ENCODE results near the gene NEGR1. TPM values are rescaled to one million over a fixed set of nuclear protein-coding genes. Genes with fewer than 3 reads are reported as not detected.

The NEGR1 gene
- total RNA-seq, 1 experiment from 2014 or later = 19.2 TPM

DNA sequence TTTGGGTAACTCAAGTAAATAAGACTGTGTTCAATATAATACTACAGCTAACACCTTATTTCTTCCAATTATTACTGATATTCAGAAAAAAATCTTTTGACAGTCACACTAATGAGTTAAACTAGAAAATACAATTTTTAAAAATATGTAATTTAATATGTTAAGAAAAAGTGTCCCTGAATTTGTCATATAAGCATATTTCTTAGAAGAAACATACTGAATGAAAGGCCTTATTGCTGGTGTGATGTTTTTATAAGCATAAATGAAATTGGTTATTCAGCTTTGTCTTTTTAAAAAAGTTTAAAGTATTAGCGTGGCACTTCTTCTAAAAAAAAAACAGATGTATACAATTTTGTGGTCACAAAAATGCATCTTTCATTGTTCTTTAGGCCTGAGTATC, 267.3 kb downstream of the NEGR1 start:
- TF ChIP-seq, protein P1, sequence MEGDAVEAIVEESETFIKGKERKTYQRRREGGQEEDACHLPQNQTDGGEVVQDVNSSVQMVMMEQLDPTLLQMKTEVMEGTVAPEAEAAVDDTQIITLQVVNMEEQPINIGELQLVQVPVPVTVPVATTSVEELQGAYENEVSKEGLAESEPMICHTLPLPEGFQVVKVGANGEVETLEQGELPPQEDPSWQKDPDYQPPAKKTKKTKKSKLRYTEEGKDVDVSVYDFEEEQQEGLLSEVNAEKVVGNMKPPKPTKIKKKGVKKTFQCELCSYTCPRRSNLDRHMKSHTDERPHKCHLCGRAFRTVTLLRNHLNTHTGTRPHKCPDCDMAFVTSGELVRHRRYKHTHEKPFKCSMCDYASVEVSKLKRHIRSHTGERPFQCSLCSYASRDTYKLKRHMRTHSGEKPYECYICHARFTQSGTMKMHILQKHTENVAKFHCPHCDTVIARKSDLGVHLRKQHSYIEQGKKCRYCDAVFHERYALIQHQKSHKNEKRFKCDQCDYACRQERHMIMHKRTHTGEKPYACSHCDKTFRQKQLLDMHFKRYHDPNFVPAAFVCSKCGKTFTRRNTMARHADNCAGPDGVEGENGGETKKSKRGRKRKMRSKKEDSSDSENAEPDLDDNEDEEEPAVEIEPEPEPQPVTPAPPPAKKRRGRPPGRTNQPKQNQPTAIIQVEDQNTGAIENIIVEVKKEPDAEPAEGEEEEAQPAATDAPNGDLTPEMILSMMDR (IDR thresholded peaks at IDR 0.05; ENCODE audit: unreplicated experiment) = no peak
- Mint-ChIP-seq H3K27me3 (ENCODE audit: unreplicated experiment) (no peaks in the 10 kb centered on the region), H3K9me3 (ENCODE audit: low read depth, unreplicated experiment) (peaks cover 2% of the 10 kb centered on the region), H3K27ac (ENCODE audit: unreplicated experiment) (no peak overlapping the region), H3K4me1 (ENCODE audit: low read depth, unreplicated experiment) (no peaks in the 10 kb centered on the region), H3K36me3 (ENCODE audit: insufficient read depth, unreplicated experiment) (no peaks in the 10 kb centered on the region), H3K4me3 (ENCODE audit: low read depth, unreplicated experiment) (no peak overlapping the region)
- BruUV-seq (replicated peaks) = no TSS peak
- no peak for DNase-seq
- intact Hi-C loops (cut with micrococcal nuclease; ENCODE audit: unreplicated experiment) = no loop called here
- CTCF ChIA-PET = no interaction called here

DNA sequence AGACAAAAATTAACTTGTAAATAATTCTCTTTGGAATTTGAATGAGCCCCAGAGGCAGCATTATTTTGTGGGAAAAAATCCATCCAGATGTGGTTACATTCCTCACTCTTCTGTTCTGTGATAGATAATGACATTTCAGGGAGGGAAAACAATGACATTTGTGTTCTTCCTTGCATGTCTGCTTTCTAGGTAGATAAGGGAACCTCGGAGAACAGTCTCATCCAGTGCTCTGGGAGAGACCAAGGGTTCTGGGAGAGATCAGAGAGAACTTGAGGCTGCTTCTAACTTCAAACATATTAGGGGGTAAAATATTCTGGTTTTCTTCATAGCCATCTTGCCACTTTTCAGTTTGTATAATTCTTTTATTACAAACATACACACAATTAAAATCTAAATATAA, 269.2 kb downstream of the NEGR1 start:
- CTCF ChIA-PET = no interaction called here
- DNase-seq = no peak
- intact Hi-C loops (cut with micrococcal nuclease; ENCODE audit: unreplicated experiment) = no loop called here
- Mint-ChIP-seq H3K4me1 (ENCODE audit: low read depth, unreplicated experiment) (no peaks in the 10 kb centered on the region), H3K9me3 (ENCODE audit: low read depth, unreplicated experiment) (peaks cover 2% of the 10 kb centered on the region), H3K27me3 (ENCODE audit: unreplicated experiment) (no peaks in the 10 kb centered on the region), H3K4me3 (ENCODE audit: low read depth, unreplicated experiment) (no peak overlapping the region), H3K27ac (ENCODE audit: unreplicated experiment) (no peak overlapping the region), H3K36me3 (ENCODE audit: insufficient read depth, unreplicated experiment) (no peaks in the 10 kb centered on the region)
- TF ChIP-seq, protein P1 (IDR thresholded peaks at IDR 0.05; ENCODE audit: unreplicated experiment) = no peak
- BruUV-seq (replicated peaks) = no TSS peak

DNA sequence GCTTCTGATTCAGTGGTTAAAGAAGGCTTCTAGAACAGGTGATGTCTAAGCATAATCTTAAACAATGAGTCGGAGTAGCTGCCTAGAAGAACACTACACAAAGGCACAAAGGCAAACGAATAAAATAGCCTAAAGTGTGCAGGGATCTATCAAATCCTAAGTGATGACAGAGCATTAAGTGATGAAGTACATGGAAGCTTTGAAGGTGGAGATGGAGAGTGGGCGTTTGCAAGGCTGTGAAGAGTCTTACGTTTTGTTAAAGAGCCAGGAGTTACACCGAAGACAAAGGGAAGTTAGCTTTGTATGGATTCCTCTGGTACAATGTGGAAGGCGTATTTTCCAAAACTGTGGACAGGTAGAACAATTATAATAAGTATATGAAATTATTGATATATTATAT, 270.6 kb downstream of the NEGR1 start:
- no TSS peak for BruUV-seq (replicated peaks)
- Mint-ChIP-seq H3K4me3 (ENCODE audit: low read depth, unreplicated experiment) (no peak overlapping the region), H3K36me3 (ENCODE audit: insufficient read depth, unreplicated experiment) (no peaks in the 10 kb centered on the region), H3K27ac (ENCODE audit: unreplicated experiment) (no peak overlapping the region), H3K4me1 (ENCODE audit: low read depth, unreplicated experiment) (no peaks in the 10 kb centered on the region), H3K9me3 (ENCODE audit: low read depth, unreplicated experiment) (peaks cover 2% of the 10 kb centered on the region), H3K27me3 (ENCODE audit: unreplicated experiment) (no peaks in the 10 kb centered on the region)
- no peak for DNase-seq
- TF ChIP-seq, protein P1 (IDR thresholded peaks at IDR 0.05; ENCODE audit: unreplicated experiment) = no peak
- intact Hi-C loops (cut with micrococcal nuclease; ENCODE audit: unreplicated experiment) = no loop called here
- CTCF ChIA-PET = interaction anchor here (0.7 kb wide), 1 partner anchor 23 kb away, joined by 7 read pairs; no protein-coding TSS in a partner anchor

DNA sequence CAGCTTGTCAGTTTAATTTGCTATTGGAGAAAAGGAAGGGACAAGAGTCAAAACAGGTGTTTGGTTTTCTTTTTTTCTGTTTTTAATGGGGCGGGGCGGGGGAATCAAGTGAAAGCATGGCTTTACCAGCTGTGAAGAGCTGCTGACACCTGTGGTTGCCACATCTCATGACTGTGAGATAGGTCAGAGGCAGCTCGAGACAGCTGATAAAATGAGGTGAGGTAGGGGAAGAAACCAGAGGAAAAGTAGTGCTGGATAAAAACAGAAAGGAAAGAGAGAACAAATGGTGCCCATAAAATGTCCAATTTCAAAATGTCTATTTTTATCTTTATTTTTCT, 272.3 kb downstream of the NEGR1 start:
- Mint-ChIP-seq H3K27ac (ENCODE audit: unreplicated experiment) (no peak overlapping the region), H3K36me3 (ENCODE audit: insufficient read depth, unreplicated experiment) (no peaks in the 10 kb centered on the region), H3K4me3 (ENCODE audit: low read depth, unreplicated experiment) (no peak overlapping the region), H3K4me1 (ENCODE audit: low read depth, unreplicated experiment) (no peaks in the 10 kb centered on the region), H3K27me3 (ENCODE audit: unreplicated experiment) (no peaks in the 10 kb centered on the region), H3K9me3 (ENCODE audit: low read depth, unreplicated experiment) (peaks cover 2% of the 10 kb centered on the region)
- DNase-seq = no peak
- CTCF ChIA-PET = no interaction called here
- TF ChIP-seq, protein P1 (IDR thresholded peaks at IDR 0.05; ENCODE audit: unreplicated experiment) = no peak
- intact Hi-C loops (cut with micrococcal nuclease; ENCODE audit: unreplicated experiment) = no loop called here
- no TSS peak for BruUV-seq (replicated peaks)

Data from Calu3 (cell line).